ENCODE measurements around the gene GALNT9.

The GALNT9 gene

DNA sequence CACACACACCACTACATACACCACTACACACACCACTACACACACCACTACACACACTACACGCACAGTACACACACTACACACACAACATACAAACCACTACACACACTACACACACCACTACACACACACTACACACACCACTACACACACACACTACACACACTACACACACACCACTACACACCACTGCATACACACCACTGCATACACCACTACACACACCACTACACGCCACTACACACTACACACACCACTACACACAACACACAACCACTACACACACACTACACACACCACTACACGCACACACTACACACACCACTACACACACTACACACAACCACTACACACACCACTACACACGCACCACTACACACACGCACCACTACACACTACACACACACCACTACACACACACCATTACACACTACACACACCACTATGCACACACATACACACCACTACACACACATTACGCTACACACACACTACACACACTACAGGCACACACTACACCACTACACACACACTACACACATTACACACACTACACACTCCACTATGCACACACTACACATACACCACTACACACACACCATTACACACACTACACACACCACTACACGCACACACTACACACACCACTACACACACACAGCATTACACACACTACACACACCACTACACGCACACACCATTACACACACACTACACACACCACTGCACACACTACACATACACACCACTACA is 172.6 kb downstream of the GALNT9 start:
- TF ChIP-seq, protein P1, sequence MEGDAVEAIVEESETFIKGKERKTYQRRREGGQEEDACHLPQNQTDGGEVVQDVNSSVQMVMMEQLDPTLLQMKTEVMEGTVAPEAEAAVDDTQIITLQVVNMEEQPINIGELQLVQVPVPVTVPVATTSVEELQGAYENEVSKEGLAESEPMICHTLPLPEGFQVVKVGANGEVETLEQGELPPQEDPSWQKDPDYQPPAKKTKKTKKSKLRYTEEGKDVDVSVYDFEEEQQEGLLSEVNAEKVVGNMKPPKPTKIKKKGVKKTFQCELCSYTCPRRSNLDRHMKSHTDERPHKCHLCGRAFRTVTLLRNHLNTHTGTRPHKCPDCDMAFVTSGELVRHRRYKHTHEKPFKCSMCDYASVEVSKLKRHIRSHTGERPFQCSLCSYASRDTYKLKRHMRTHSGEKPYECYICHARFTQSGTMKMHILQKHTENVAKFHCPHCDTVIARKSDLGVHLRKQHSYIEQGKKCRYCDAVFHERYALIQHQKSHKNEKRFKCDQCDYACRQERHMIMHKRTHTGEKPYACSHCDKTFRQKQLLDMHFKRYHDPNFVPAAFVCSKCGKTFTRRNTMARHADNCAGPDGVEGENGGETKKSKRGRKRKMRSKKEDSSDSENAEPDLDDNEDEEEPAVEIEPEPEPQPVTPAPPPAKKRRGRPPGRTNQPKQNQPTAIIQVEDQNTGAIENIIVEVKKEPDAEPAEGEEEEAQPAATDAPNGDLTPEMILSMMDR (conservative IDR thresholded peaks at IDR 0.05; ENCODE audit: control insufficient read depth, insufficient read depth, low read depth, low read length) = no peak
- H3K4me3 ChIP-seq (ENCODE audit: control insufficient read depth, low read depth, low read length) = no peak overlapping the region
- no peak for DNase-seq (ENCODE audit: low read depth)

DNA sequence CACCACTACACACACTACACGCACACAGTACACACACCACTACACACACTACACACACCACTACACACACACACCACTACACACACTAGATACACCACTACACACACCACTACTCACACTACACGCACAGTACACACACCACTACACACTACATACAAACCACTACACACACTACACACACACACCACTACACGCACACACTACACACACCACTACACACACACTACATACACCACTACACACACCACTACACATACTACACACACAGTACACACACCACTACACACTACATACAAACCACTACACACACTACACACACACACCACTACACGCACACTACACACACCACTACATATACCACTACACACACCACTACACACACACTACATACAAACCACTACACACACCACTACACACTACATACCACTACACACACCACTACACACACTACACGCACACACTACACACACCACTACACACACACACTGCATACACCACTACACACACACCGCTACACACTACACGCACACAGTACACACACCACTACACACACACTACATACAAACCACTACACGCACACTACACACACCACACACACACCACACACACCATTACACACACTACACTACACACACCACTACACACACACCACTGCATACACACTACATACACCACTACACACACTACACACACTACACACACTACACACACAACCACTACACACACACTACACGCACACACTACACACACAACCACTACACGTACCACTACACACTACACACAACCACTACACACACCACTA is 173.4 kb downstream of the GALNT9 start:
- DNase-seq (ENCODE audit: low read depth) = no peak
- TF ChIP-seq, protein P1 (conservative IDR thresholded peaks at IDR 0.05; ENCODE audit: control insufficient read depth, insufficient read depth, low read depth, low read length) = no peak
- no peak overlapping the region for H3K4me3 ChIP-seq (ENCODE audit: control insufficient read depth, low read depth, low read length)

DNA sequence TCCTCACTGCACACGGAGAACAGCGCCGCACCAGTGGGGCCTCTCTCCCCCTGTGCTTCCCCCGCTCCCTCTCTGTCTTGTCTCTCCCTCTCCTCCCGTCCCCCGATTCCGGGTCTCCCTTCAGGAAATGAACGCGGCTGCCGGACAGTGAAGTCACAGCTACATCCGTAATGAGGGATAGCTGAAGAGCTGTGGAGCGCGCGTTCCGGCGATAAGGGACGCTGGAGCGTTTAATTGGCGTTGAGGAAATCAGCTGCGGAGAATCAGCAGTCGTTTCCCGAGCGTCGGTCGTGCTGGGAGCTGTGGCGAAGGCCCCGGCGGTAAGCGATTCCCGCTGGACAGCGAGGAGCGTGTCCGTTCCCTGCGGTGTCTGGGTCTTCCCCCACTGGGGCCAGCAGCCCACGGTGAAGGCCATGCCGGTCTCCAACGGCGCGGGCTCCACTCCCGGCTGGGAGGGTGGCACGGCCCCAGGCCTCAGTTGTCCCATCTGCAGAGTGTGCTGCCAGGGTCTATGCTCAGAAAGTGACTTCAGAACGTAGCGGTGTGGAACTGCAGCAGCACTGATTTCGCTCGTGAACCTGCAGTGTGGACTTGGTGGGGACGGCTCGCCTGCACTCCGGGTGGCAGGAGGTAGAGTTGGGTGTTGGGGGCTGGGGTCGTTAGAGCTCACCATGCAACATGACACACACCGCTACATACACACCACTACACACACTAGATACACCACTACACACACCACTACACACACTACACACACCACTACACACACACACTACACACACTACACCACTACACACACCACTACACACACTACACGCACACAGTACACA is 174.2 kb downstream of the GALNT9 start:
- no peak overlapping the region for H3K4me3 ChIP-seq (ENCODE audit: control insufficient read depth, low read depth, low read length)
- TF ChIP-seq, protein P1 (conservative IDR thresholded peaks at IDR 0.05; ENCODE audit: control insufficient read depth, insufficient read depth, low read depth, low read length) = no peak
- no peak for DNase-seq (ENCODE audit: low read depth)

DNA sequence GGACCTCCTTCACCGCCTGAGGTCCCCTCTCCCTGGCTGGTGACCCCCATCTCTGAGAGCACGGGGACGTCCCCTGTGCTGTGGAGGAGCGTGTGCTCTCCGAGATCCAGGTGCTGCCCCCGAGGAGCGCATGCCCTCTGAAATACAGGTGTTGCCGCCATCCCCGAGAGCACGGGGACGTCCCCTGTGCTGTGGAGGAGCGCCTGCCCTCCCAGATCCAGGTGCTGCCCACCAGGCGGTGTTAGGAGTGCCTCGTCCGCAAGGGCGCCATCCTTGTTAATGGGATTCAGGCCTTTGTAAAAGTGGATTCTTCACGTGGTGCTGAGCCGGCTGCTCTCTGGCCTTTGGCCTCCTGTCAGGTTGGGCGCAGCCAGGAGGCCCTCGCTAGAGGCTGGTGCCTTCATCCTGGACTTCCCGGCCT is 175.0 kb downstream of the GALNT9 start:
- no peak for DNase-seq (ENCODE audit: low read depth)
- no peak overlapping the region for H3K4me3 ChIP-seq (ENCODE audit: control insufficient read depth, low read depth, low read length)
- TF ChIP-seq, protein P1 (conservative IDR thresholded peaks at IDR 0.05; ENCODE audit: control insufficient read depth, insufficient read depth, low read depth, low read length) = no peak

DNA sequence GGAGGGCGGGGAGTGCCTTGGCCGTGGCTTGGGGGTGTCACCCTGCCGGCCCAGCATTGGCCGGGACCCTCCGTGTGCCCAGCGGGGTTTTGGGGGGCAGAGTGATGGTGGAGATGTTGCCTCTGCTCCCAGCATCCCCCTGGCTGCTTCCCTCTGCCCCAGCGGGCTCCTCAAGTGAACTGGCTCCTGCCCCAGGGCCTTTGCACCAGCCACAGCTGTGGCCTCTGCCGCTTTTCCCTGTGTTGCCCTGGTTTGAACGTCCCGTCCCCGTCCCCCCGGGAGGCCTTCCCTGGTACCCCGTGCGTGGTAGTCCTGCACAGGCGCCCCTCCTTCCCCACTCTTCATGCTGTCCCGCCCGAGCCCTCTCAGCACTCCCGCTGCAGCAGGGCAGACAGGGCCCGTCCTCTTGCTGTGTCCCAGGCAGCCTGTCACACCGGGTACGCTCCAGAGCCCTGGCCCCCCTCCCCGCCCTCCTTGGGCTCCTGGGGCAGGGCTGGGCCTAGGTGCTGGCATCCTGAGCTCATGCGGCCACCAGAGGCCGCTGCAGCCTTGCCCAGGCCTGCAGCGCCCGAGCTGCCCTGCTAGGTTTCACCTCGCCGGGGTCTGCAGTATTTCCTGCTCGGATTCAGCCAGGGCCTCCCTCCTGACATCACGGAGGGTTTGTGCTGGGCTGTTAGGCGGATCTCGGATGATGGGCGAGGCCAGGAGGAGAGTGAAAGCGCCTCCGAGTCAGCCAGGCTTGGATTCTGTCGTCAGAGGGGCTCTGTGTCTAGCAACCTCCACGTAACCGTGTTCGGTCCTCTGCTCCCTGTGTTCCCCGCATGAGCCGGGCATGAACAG is 175.7 kb downstream of the GALNT9 start:
- DNase-seq (ENCODE audit: low read depth) = peak; percentile 68
- H3K4me3 ChIP-seq (ENCODE audit: control insufficient read depth, low read depth, low read length) = no peak overlapping the region
- TF ChIP-seq, protein P1 (conservative IDR thresholded peaks at IDR 0.05; ENCODE audit: control insufficient read depth, insufficient read depth, low read depth, low read length) = peak; percentile 81

DNA sequence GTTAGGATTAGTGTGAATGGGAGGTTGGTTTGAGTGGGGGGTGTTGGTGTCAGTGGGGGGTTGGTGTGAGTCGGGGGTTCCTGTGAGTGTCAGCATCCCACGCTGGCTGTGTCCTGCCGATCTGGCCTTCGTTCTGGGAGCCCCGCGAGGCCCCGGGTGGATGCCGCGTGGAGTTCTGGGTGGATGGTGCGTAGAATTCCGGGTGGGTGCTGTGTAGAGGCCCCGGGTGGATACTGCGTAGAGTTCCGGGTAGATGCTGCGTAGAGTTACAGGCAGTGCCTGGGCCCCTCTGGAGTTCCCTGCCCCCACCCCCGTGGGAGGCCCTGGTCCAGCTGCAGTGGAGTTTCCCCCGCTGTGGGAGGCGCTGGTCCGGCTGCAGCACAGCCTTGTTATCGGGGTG is 176.4 kb downstream of the GALNT9 start:
- DNase-seq (ENCODE audit: low read depth) = no peak
- H3K4me3 ChIP-seq (ENCODE audit: control insufficient read depth, low read depth, low read length) = no peak overlapping the region
- TF ChIP-seq, protein P1 (conservative IDR thresholded peaks at IDR 0.05; ENCODE audit: control insufficient read depth, insufficient read depth, low read depth, low read length) = no peak

Measured in fibroblast of mammary gland (primary cell).